Prostate gland (tissue), 2 donors: ENCODE data around the gene CXorf38.
"Not testable (repeated sequence)": the region's sequence is repeated elsewhere in the genome, so short reads cannot be mapped to it uniquely, and the experiment has no call there.

ENCODE experiments used
- CTCF ChIP-seq, 4 experiments: fragments of 200-600 bp in 2 of 4; fragments of 450-650 bp in 2 of 4; sonication (generic) in 2 of 4; IDR thresholded peaks; 1 replicate in 3 of 4; 2 replicates in 1 of 4; pipeline ENCODE4 v1.5.1; 2016 to 2019; ENCODE audit warnings: antibody characterized with exemption in 4 of 4, mild to moderate bottlenecking in 2 of 4, moderate library complexity in 2 of 4
- POLR2A ChIP-seq: fragments of 450-650 bp; IDR thresholded peaks from one replicate; pipeline ENCODE4 v1.6.1; 2016; ENCODE audit warnings: antibody characterized with exemption, mild to moderate bottlenecking
- POLR2AphosphoS5 ChIP-seq: sonication (generic); formaldehyde crosslinking; IDR thresholded peaks from one replicate; pipeline ENCODE4 v1.6.1; 2017; ENCODE audit warnings: antibody characterized with exemption

DNA sequence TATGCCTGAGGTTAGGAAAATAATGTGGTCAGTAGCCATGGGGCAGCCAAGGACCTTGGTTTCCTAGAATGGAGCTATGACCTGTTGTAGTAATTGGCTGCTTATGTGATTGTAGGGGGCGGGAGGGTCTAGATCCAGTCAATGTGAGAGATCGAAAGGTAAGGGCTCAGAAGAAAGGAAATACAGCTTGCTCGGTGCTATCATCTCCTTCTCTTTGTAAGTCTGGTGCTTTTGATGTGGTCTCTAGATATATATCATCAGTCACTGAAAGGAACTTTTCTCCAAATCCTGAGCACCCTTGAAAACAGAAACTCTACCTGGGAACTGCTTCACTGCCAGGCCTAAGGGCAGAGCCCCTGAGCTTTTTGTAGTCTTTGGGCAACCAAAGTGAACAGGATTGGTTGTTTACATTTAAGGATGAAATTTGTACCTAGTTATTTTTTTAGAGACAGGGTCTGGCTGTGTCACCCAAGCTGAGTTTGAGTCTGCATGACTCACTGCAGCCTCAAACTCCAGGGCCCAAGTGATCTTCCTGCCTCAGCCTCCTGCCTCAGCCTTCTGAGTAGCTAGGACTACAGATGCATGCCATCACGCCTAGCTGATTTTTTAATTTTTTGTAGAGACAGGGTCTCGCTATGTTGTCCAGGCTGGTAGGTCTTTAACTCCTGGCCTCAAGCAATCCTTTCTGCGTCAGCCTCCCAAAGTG is 57.6 kb downstream of the CXorf38 start:
- TF ChIP-seq POLR2A; CTCF (IDR thresholded peaks at IDR 0.05); POLR2AphosphoS5: not testable (repeated sequence)
